Hepatocyte (in vitro differentiated cells): ENCODE measurements around the gene KCNMA1. TPM values are rescaled to one million over a fixed set of nuclear protein-coding genes. Genes with fewer than 3 reads are reported as not detected.
"Not testable (repeated sequence)": the region's sequence is repeated elsewhere in the genome, so short reads cannot be mapped to it uniquely, and the experiment has no call there.

Source experiments
- DNase-seq: peaks from one replicate; pipeline ENCODE4 v3.0.0-alpha.2; 2016; ENCODE audit warnings: low spot score
- H2AFZ ChIP-seq: fragments of 200-600 bp; sonication (generic); 2 replicates; pipeline ENCODE4 v1.6.0; 2016; ENCODE audit warnings: antibody characterized with exemption, mild to moderate bottlenecking
- H3K27ac ChIP-seq: fragments of 200-600 bp; sonication (generic); 2 replicates; pipeline ENCODE4 v1.5.1; 2016; ENCODE audit warnings: mild to moderate bottlenecking
- H3K27me3 ChIP-seq: fragments of 200-600 bp; sonication (generic); 2 replicates; pipeline ENCODE4 v1.6.1; 2016
- H3K36me3 ChIP-seq: fragments of 200-600 bp; sonication (generic); replicated peaks from 2 replicates; pipeline ENCODE4 v1.5.1; 2016; ENCODE audit warnings: low read depth; ENCODE audit not compliant: insufficient read depth
- H3K4me1 ChIP-seq: fragments of 200-600 bp; sonication (generic); 2 replicates; pipeline ENCODE4 v1.5.1; 2016; ENCODE audit warnings: mild to moderate bottlenecking, moderate library complexity; ENCODE audit not compliant: insufficient read depth
- H3K4me2 ChIP-seq: fragments of 200-600 bp; sonication (generic); 2 replicates; pipeline ENCODE4 v1.6.0; 2016
- H3K4me3 ChIP-seq: fragments of 200-600 bp; sonication (generic); 2 replicates; pipeline ENCODE4 v1.5.1; 2016; ENCODE audit warnings: mild to moderate bottlenecking
- H3K79me2 ChIP-seq: fragments of 200-600 bp; sonication (generic); 2 replicates; pipeline ENCODE4 v1.6.0; 2017; ENCODE audit warnings: mild to moderate bottlenecking
- H3K9me2 ChIP-seq: fragments of 200-600 bp; sonication (generic); replicated peaks from 2 replicates; pipeline ENCODE4 v1.6.0; 2017; ENCODE audit warnings: mild to moderate bottlenecking; ENCODE audit not compliant: insufficient read depth
- H3K9me3 ChIP-seq: fragments of 200-600 bp; sonication (generic); 2 replicates; pipeline ENCODE4 v1.5.1; 2016; ENCODE audit warnings: low read depth, mild to moderate bottlenecking
- H4K20me1 ChIP-seq: fragments of 200-600 bp; sonication (generic); 2 replicates; pipeline ENCODE4 v1.6.0; 2016; ENCODE audit warnings: mild to moderate bottlenecking; ENCODE audit not compliant: insufficient read depth, poor library complexity, severe bottlenecking
- EZH2 ChIP-seq: fragments of 200-600 bp; sonication (generic); IDR thresholded peaks from 2 replicates; pipeline ENCODE4 v1.6.1; 2016; ENCODE audit warnings: antibody characterized with exemption, mild to moderate bottlenecking, borderline replicate concordance
- EZH2phosphoT487 ChIP-seq: fragments of 200-600 bp; sonication (generic); IDR thresholded peaks from one replicate; pipeline ENCODE4 v1.6.1; 2018; ENCODE audit warnings: antibody characterized with exemption, mild to moderate bottlenecking, low read depth, moderate library complexity; ENCODE audit not compliant: unreplicated experiment, severe bottlenecking
- WGBS: methylation state at CpG from one replicate; pipeline ENCODE4 v1.1.6; 2016; ENCODE audit warnings: low lambda C conversion rate; ENCODE audit errors: missing lambda C conversion rate; 5-methylcytosine and 5-hydroxymethylcytosine counted together
- polyA plus RNA-seq: library from polyadenylated mRNA; unstranded; fragments of >200 nt; fragmentation: Nextera tagmentation; extraction: Ambion mirVana; gene quantifications from 2 replicates; pipeline ENCODE4 v1.2.1, GENCODE V29; 2016
- total RNA-seq: library from RNA; depleted of rRNA; stranded (reverse); fragments of >200 nt; gene quantifications from 2 replicates; pipeline ENCODE4 v1.2.3, GENCODE V29; 2014
- TF ChIP-seq, protein P1 (sequence below): fragments of 200-600 bp; sonication (generic); IDR thresholded peaks from 2 replicates; pipeline ENCODE4 v1.5.1; 2016; ENCODE audit warnings: antibody characterized with exemption, mild to moderate bottlenecking; ENCODE audit not compliant: poor library complexity

KCNMA1 gene
- total and polyA plus RNA-seq, 2 experiments from 2014 or later, result 42.6 to 73.3 TPM

DNA sequence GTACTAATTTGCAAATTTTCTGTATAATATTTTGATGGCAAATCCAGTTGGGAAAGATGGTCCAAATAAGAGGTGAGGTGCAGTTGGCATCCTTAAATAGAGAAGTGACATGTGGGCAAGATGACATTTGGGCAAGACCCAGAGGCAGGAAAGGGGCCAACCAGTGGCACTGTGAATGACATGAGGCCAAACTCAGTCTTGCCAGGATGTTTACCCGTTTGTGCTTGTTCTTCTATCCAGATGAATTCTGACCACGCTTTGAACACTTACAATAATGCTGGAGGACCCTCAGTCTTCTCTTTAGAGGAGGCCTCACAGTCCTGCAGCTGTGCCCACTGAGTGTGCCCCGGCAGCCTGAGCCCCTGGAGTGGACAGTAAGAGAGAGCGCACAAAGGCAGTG, 45.1 kb downstream of the KCNMA1 start:
- H3K36me3 ChIP-seq, result no peaks in the 10 kb centered on the region
- H3K9me3 ChIP-seq, result no peaks in the 10 kb centered on the region
- H2AFZ ChIP-seq, result no peak overlapping the region
- no peak for TF ChIP-seq EZH2
- TF ChIP-seq, protein P1, sequence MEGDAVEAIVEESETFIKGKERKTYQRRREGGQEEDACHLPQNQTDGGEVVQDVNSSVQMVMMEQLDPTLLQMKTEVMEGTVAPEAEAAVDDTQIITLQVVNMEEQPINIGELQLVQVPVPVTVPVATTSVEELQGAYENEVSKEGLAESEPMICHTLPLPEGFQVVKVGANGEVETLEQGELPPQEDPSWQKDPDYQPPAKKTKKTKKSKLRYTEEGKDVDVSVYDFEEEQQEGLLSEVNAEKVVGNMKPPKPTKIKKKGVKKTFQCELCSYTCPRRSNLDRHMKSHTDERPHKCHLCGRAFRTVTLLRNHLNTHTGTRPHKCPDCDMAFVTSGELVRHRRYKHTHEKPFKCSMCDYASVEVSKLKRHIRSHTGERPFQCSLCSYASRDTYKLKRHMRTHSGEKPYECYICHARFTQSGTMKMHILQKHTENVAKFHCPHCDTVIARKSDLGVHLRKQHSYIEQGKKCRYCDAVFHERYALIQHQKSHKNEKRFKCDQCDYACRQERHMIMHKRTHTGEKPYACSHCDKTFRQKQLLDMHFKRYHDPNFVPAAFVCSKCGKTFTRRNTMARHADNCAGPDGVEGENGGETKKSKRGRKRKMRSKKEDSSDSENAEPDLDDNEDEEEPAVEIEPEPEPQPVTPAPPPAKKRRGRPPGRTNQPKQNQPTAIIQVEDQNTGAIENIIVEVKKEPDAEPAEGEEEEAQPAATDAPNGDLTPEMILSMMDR, result no peak
- TF ChIP-seq EZH2phosphoT487, result no peak
- no peaks in the 10 kb centered on the region for H3K9me2 ChIP-seq
- no peak overlapping the region for H3K4me2 ChIP-seq
- H3K27me3 ChIP-seq, result no peaks in the 10 kb centered on the region
- no peaks in the 10 kb centered on the region for H4K20me1 ChIP-seq
- H3K79me2 ChIP-seq, result peaks cover 17% of the 10 kb centered on the region
- DNase-seq, result no peak
- peaks cover 13% of the 10 kb centered on the region for H3K4me1 ChIP-seq
- WGBS, result 94% methylated on average over 4 of the region's 4 CpGs
- H3K27ac ChIP-seq, result no peak overlapping the region
- H3K4me3 ChIP-seq, result no peak overlapping the region

DNA sequence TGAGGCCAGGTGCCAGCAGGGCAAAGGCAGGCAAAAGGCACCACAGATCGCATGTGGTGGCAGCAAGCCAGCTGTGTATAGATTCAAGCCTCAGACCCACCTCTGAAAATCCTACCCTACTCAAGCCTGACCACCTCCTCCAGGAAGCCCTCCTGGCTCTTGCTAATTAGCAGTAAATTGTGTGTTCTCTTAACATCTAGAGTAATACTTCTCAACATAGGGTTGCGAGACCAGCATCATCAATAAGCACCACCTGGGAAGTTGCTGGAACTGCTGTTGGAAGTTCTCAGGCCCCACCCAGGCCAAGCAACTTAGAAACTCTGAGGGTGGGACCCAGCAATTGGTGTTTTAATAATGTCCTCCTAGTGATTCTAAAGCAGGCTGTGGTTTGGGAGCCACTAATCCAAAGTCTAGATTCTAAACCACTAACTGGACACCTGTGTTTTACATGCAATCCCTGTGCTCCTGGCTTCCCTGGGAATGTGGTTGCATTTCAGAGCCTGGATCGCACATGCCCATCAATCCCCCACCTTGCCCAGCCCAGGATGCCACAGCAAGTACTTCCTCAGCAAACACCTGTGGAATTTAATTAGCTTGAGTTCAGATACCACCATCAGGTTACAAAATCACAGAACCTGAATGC, 46.2 kb downstream of the KCNMA1 start:
- Histone ChIP-seq H3K79me2 (peaks cover 11% of the 10 kb centered on the region), H3K27ac (no peak overlapping the region), H3K27me3 (no peaks in the 10 kb centered on the region), H3K4me2 (no peak overlapping the region), H2AFZ (no peak overlapping the region), H3K4me1 (peaks cover 17% of the 10 kb centered on the region), H3K4me3 (no peak overlapping the region), H4K20me1 (no peaks in the 10 kb centered on the region), H3K9me2 (no peaks in the 10 kb centered on the region), H3K36me3 (no peaks in the 10 kb centered on the region), H3K9me3 (no peaks in the 10 kb centered on the region)
- WGBS, result 98% methylated on average over 3 of the region's 3 CpGs
- DNase-seq, result no peak
- TF ChIP-seq EZH2phosphoT487 (no peak), EZH2 (no peak)
- TF ChIP-seq, protein P1, result no peak

DNA sequence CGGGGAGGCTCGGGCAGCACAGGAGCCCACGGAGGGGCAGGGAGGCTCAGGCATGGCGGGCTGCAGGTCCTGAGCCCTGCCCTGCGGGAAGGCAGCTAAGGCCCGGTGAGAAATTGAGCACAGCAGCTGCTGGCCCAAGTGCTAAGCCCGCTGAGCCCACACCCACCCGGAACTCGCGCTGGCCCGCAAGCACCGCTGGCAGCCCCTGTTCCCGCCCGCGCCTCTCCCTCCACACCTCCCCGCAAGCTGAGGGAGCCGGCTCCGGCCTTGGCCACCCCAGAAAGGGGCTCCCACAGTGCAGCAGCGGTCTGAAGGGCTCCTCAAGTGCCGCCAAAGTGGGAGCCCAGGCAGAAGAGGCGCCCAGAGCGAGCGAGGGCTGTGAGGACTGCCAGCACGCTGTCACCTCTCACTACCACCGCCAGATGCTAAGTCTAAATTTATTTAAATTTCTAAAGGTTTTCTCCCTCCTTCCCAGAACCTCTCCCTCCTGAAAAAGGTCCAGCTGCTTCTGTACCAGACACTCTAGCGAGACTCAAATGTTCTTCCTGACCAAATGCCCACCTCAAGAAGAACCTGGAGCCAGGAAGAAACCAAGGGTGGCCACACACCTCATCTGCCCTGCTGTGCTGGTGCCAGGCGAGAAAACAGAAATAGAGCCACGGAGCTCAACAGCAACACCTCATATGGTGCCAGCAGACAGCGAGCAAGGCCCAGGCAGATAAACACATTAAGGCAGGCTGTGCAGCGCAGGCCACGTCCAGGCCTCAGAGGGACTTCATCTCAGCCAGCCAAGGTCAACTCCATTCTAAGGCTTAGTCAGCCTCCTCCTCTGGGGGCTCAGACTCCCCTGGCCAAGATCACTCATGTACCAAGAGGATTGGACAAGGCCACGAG, 47.0 kb downstream of the KCNMA1 start:
- WGBS, result 97% methylated on average over 25 of the region's 32 CpGs

DNA sequence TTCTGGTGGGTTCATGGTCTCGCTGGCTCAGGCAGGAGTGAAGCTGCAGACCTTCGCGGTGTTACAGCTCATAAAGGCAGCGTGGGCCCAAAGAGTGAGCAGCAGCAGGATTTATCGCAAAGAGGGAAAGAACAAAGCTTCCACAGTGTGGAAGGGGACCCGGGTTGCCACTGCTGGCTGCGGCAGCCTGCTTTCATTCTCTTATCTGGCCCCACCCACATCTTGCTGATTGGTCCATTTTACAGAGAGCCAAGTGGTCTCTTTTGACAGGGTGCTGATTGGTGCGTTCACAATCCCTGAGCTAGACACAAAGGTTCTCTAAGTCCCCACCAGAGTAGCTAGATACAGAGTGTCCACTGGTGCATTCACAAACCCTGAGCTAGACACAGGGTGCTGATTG, 47.9 kb downstream of the KCNMA1 start:
- H3K27ac ChIP-seq, H3K9me2 ChIP-seq, H3K4me3 ChIP-seq, H2AFZ ChIP-seq, H3K4me2 ChIP-seq, H3K27me3 ChIP-seq, DNase-seq, H4K20me1 ChIP-seq, H3K36me3 ChIP-seq, H3K9me3 ChIP-seq: not testable (repeated sequence)
- Histone ChIP-seq H3K4me1 (peaks cover 17% of the 10 kb centered on the region), H3K79me2 (peaks cover 20% of the 10 kb centered on the region)
- 100% methylated on average over 8 of the region's 8 CpGs for WGBS

More for the DNA sequence above, 47.0 kb downstream of the KCNMA1 start:
- Histone ChIP-seq H3K36me3 (no peaks in the 10 kb centered on the region), H3K9me2 (no peaks in the 10 kb centered on the region), H3K4me2 (no peak overlapping the region), H3K9me3 (no peaks in the 10 kb centered on the region), H3K4me1 (peaks cover 17% of the 10 kb centered on the region), H3K79me2 (peaks cover 11% of the 10 kb centered on the region), H3K4me3 (no peak overlapping the region), H3K27me3 (no peaks in the 10 kb centered on the region), H2AFZ (no peak overlapping the region), H4K20me1 (no peaks in the 10 kb centered on the region), H3K27ac (no peak overlapping the region)
- TF ChIP-seq, protein P1, result no peak
- TF ChIP-seq EZH2phosphoT487 (no peak), EZH2 (no peak)
- no peak for DNase-seq
